CD14-positive monocyte (primary cell): ENCODE measurements around the gene CADM2. TPM values are rescaled to one million over a fixed set of nuclear protein-coding genes. Genes with fewer than 3 reads are reported as not detected.

Source experiments
- DNase-seq, 3 donors: peaks; one replicate each; pipeline ENCODE4 v3.0.0-alpha.2; 2011 to 2022
- H2AFZ ChIP-seq: 2 replicates; pipeline ENCODE4 v1.6.0; 2012; ENCODE audit warnings: mild to moderate bottlenecking, low read depth, low read length, inconsistent platforms; ENCODE audit not compliant: insufficient read depth, poor library complexity, severe bottlenecking
- H3K27ac ChIP-seq, 2 donors: 1 replicate in 1 of 2; 2 replicates in 1 of 2; pipeline ENCODE4 v1.5.1; 2012 to 2013; ENCODE audit warnings: low read length in 2 of 2, control low read depth in 1 of 2, inconsistent platforms in 1 of 2, low read depth in 1 of 2, mild to moderate bottlenecking in 1 of 2
- H3K27me3 ChIP-seq, 2 donors: one replicate each; pipeline versions ENCODE4 v1.6.0 to v1.6.1; 2011 to 2013; ENCODE audit warnings: low read length in 2 of 2; ENCODE audit not compliant: control insufficient read depth in 2 of 2, insufficient read depth in 2 of 2
- H3K36me3 ChIP-seq, 2 donors: replicated peaks in 1 of 2; 1 replicate in 1 of 2; 2 replicates in 1 of 2; pipeline versions ENCODE4 v1.5.1 to v1.6.1; 2012 to 2013; ENCODE audit warnings: low read length in 2 of 2, control low read depth in 1 of 2, inconsistent platforms in 1 of 2, mild to moderate bottlenecking in 1 of 2; ENCODE audit not compliant: insufficient read depth in 2 of 2, control insufficient read depth in 1 of 2
- H3K4me1 ChIP-seq, 2 donors: 1 replicate in 1 of 2; 2 replicates in 1 of 2; pipeline versions ENCODE4 v1.5.1 to v1.6.1; 2012 to 2013; ENCODE audit warnings: low read length in 2 of 2, control low read depth in 1 of 2, inconsistent platforms in 1 of 2, mild to moderate bottlenecking in 1 of 2, moderate library complexity in 1 of 2; ENCODE audit not compliant: insufficient read depth in 2 of 2, control insufficient read depth in 1 of 2
- H3K4me2 ChIP-seq: replicated peaks from 2 replicates; pipeline ENCODE3; 2012; ENCODE audit warnings: low read length, moderate library complexity, mild to moderate bottlenecking; ENCODE audit not compliant: poor library complexity, severe bottlenecking; ENCODE audit errors: extremely low read depth
- H3K4me3 ChIP-seq, 3 experiments: fragments of 200-600 bp in 1 of 3; sonication (generic) in 1 of 3; replicated peaks in 1 of 3; 1 replicate in 2 of 3; 2 replicates in 1 of 3; pipeline ENCODE4 v1.5.1; 2011 to 2013; ENCODE audit warnings: low read length in 3 of 3, mild to moderate bottlenecking in 3 of 3, control low read depth in 2 of 3, low read depth in 2 of 3, inconsistent platforms in 1 of 3, moderate library complexity in 1 of 3
- H3K79me2 ChIP-seq: 2 replicates; pipeline ENCODE4 v1.6.0; 2012; ENCODE audit warnings: mild to moderate bottlenecking, control low read depth, inconsistent platforms, low read length, moderate library complexity; ENCODE audit not compliant: insufficient read depth
- H3K9ac ChIP-seq: 2 replicates; pipeline ENCODE4 v1.6.0; 2017; ENCODE audit warnings: low read length, mild to moderate bottlenecking; ENCODE audit not compliant: insufficient read depth, poor library complexity, severe bottlenecking
- H3K9me3 ChIP-seq, 2 donors: replicated peaks in 1 of 2; 1 replicate in 1 of 2; 2 replicates in 1 of 2; pipeline versions ENCODE4 v1.5.1 to v1.6.1; 2012 to 2013; ENCODE audit warnings: low read length in 2 of 2, control low read depth in 1 of 2; ENCODE audit not compliant: control insufficient read depth in 1 of 2, insufficient read depth in 1 of 2
- H4K20me1 ChIP-seq: 2 replicates; pipeline ENCODE4 v1.6.0; 2012; ENCODE audit warnings: mild to moderate bottlenecking, low read length, control low read depth, moderate library complexity; ENCODE audit not compliant: insufficient read depth
- H3K27ac Mint-ChIP-seq, 7 donors: one replicate each; pipeline ENCODE4 v1.8.0; 2020; ENCODE audit warnings: mild to moderate bottlenecking in 7 of 7, mixed read lengths in 7 of 7, moderate library complexity in 6 of 7, inconsistent platforms in 2 of 7
- H3K27me3 Mint-ChIP-seq, 3 donors: one replicate each; pipeline ENCODE4 v1.8.0; 2021 to 2022; ENCODE audit warnings: low read depth in 3 of 3, mild to moderate bottlenecking in 3 of 3, mixed read lengths in 3 of 3, moderate library complexity in 3 of 3, inconsistent platforms in 1 of 3
- H3K36me3 Mint-ChIP-seq, 2 donors: one replicate each; pipeline ENCODE4 v1.8.0; 2020; ENCODE audit warnings: mixed read lengths in 2 of 2, inconsistent platforms in 1 of 2, mild to moderate bottlenecking in 1 of 2
- H3K4me1 Mint-ChIP-seq: one replicate; pipeline ENCODE4 v1.8.0; 2020; ENCODE audit warnings: mild to moderate bottlenecking, mixed read lengths
- H3K4me3 Mint-ChIP-seq, 2 donors: one replicate each; pipeline ENCODE4 v1.8.0; 2020; ENCODE audit warnings: mild to moderate bottlenecking in 2 of 2, mixed read lengths in 2 of 2, moderate library complexity in 1 of 2
- H3K9me3 Mint-ChIP-seq, 7 donors: one replicate each; pipeline ENCODE4 v1.8.0; 2020 to 2022; ENCODE audit warnings: mixed read lengths in 7 of 7, mild to moderate bottlenecking in 6 of 7, moderate library complexity in 6 of 7, inconsistent platforms in 2 of 7
- CTCF ChIP-seq: fragments of 200-600 bp; IDR thresholded peaks from one replicate; pipeline ENCODE4 v1.8.0; 2022; ENCODE audit warnings: antibody characterized with exemption, mild to moderate bottlenecking
- WGBS: methylation state at CpG from one replicate; pipeline ENCODE4 v1.1.5; 2013; ENCODE audit warnings: missing lambda C conversion rate; ENCODE audit not compliant: insufficient coverage; 5-methylcytosine and 5-hydroxymethylcytosine counted together
- intact Hi-C, 2 donors: fragments of 100-400 bp; cut with micrococcal nuclease; formaldehyde crosslinking; loops; one replicate each; pipeline versions ENCODE4 v1.15.0 to v1.15.1; 2023
- polyA plus RNA-seq, 3 donors: library from polyadenylated mRNA; depleted of rRNA in 1 of 3; unstranded in 2 of 3; stranded (reverse) in 1 of 3; fragments of 300-500 nt in 2 of 3; fragments of >200 nt in 1 of 3; fragmentation: Illumina TruSeq in 2 of 3; gene quantifications; 1 replicate in 2 of 3; 2 replicates in 1 of 3; pipeline ENCODE4 v1.2.3, GENCODE V29; 2012 to 2021

CADM2 gene
- polyA plus RNA-seq, 3 donors = not detected

GRCh38 chr3:85476891-85477495, 518.2 kb downstream of the CADM2 start:
- intact Hi-C loops = no loop called here
- no peak for DNase-seq
- Mint-ChIP-seq H3K27ac (no peak overlapping the region), H3K4me3 (no peak overlapping the region), H3K9me3 (peaks cover 0 to 1% (median 0%) of the 10 kb centered on the region in 7 donors), H3K36me3 (no peaks in the 10 kb centered on the region), H3K4me1 (no peaks in the 10 kb centered on the region), H3K27me3 (peaks cover 0 to 2% (median 0%) of the 10 kb centered on the region in 3 donors)
- Histone ChIP-seq H3K9ac (no peak overlapping the region), H3K4me3 (no peak overlapping the region), H3K27me3 (no peaks in the 10 kb centered on the region), H3K79me2 (no peaks in the 10 kb centered on the region), H3K9me3 (no peaks in the 10 kb centered on the region), H4K20me1 (no peaks in the 10 kb centered on the region), H3K4me1 (no peaks in the 10 kb centered on the region), H3K4me2 (no peak overlapping the region), H3K27ac (no peak overlapping the region), H3K36me3 (no peaks in the 10 kb centered on the region), H2AFZ (no peak overlapping the region)
- no peak for TF ChIP-seq CTCF
- WGBS = no CpG with 5 or more reads among the region's 3 CpGs

- no peak for TF ChIP-seq CTCF
- no peak overlapping the region for H3K27ac ChIP-seq
- no peak overlapping the region for H3K9ac ChIP-seq
- H3K4me2 ChIP-seq = no peak overlapping the region
- H3K4me3 Mint-ChIP-seq = no peak overlapping the region
- no peaks in the 10 kb centered on the region for H3K79me2 ChIP-seq
- H3K36me3 Mint-ChIP-seq = no peaks in the 10 kb centered on the region
- H2AFZ ChIP-seq = no peak overlapping the region
- no peaks in the 10 kb centered on the region for H3K4me1 Mint-ChIP-seq
- no peaks in the 10 kb centered on the region for H3K27me3 Mint-ChIP-seq
- H3K27ac Mint-ChIP-seq = no peak overlapping the region
- no peaks in the 10 kb centered on the region for H3K27me3 ChIP-seq
- H3K9me3 ChIP-seq = no peaks in the 10 kb centered on the region
- no peak overlapping the region for H3K4me3 ChIP-seq
- 100% methylated on average over 1 of the region's 5 CpGs for WGBS
- no peaks in the 10 kb centered on the region for H4K20me1 ChIP-seq
- no peaks in the 10 kb centered on the region for H3K9me3 Mint-ChIP-seq
- DNase-seq = no peak
- intact Hi-C loops = no loop called here
- no peaks in the 10 kb centered on the region for H3K36me3 ChIP-seq
- no peaks in the 10 kb centered on the region for H3K4me1 ChIP-seq
Measured at GRCh38 chr3:85481411-85482212, 522.8 kb downstream of the CADM2 start.
